Thyroid gland (tissue), 4 donors: Measurements from ENCODE around the gene DCAF5. TPM values are rescaled to one million over a fixed set of nuclear protein-coding genes. Genes with fewer than 3 reads are reported as not detected.
A peak's percentile ranks its signal among the peaks of the same experiment; 100 is the strongest.

Experiments used
- DNase-seq, 2 donors: peaks; one replicate each; pipeline ENCODE4 v3.0.0-alpha.2; 2019
- H3K27ac ChIP-seq, 3 donors: fragments of 200-600 bp; sonication (generic); 1 replicate in 2 of 3; 2 replicates in 1 of 3; pipeline ENCODE4 v1.5.1; 2016 to 2019; ENCODE audit warnings: mild to moderate bottlenecking in 1 of 3, moderate library complexity in 1 of 3
- H3K27me3 ChIP-seq: fragments of 200-600 bp; sonication (generic); one replicate; pipeline ENCODE4 v1.5.1; 2019
- H3K36me3 ChIP-seq, 2 donors: fragments of 200-600 bp; sonication (generic); one replicate each; pipeline ENCODE4 v1.5.1; 2016 to 2019
- H3K4me1 ChIP-seq, 2 donors: fragments of 200-600 bp; sonication (generic); one replicate each; pipeline ENCODE4 v1.5.1; 2017 to 2019
- H3K4me3 ChIP-seq, 3 donors: fragments of 200-600 bp; sonication (generic); replicated peaks in 1 of 3; 1 replicate in 2 of 3; 2 replicates in 1 of 3; pipeline ENCODE4 v1.5.1; 2016; ENCODE audit warnings: mild to moderate bottlenecking in 1 of 3
- H3K9me3 ChIP-seq: fragments of 200-600 bp; sonication (generic); one replicate; pipeline ENCODE4 v1.5.1; 2017
- POLR2A ChIP-seq, 2 donors: fragments of 450-650 bp; IDR thresholded peaks; one replicate each; pipeline ENCODE4 v1.6.1; 2017; ENCODE audit warnings: antibody characterized with exemption in 2 of 2, mild to moderate bottlenecking in 2 of 2, moderate library complexity in 1 of 2
- WGBS, 2 donors: methylation state at CpG; one replicate each; pipeline ENCODE4 v1.1.5; 2017; 5-methylcytosine and 5-hydroxymethylcytosine counted together
- intact Hi-C: fragments of 100-400 bp; cut with DNase I; formaldehyde crosslinking; loops from one replicate; pipeline ENCODE4 v1.15.1; 2023
- total RNA-seq, 4 donors: library from RNA; depleted of rRNA; stranded (reverse); fragments of >200 nt; gene quantifications; one replicate each; pipeline ENCODE4 v1.2.3, GENCODE V29; 2016
- TF ChIP-seq, protein P1 (sequence below), 6 experiments: fragments of 200-600 bp in 3 of 6; fragments of 450-650 bp in 3 of 6; sonication (generic) in 3 of 6; IDR thresholded peaks; one replicate each; pipeline ENCODE4 v1.5.1; 2016 to 2019; ENCODE audit warnings: antibody characterized with exemption in 6 of 6, mild to moderate bottlenecking in 2 of 6, inconsistent platforms in 1 of 6, moderate library complexity in 1 of 6

Gene DCAF5
- total RNA-seq, 4 donors from 2014 or later = 36.0 to 53.6 (median 38.9) TPM

DNA sequence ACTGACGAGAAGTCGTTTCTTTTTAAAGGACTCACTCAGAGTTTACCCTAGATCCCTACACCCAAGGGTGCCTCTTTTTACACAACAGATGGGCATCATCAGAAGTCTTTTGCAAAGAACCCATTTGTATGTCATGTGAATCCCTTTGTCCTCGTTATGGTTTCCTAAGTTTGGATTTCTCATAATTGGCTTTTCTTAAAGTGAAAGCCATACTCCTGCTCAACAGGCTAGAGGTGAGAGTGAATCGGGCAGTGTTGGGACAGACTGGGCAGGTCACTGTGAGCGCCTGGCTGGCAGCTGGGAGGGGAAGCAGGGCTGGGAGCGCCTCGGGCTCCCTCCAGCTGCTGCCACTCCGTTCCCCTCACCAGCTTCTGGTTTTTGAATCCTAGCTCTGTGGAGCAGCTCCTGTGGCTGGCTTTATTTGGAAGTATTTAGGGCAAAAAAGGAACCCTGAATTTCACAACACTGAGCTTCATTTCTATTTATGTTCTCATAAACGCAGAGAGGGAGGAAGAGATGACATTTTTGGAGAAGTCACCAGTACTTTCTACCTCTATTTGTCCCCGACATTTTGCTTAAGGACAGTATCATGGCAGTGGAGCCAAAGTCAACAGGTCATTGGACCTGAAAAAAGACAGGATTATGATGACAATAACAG lies 110.0 kb downstream of the DCAF5 start:
- WGBS, 2 donors = 51 to 57% methylated on average over 10 of the region's 10 CpGs
- DNase-seq = peak; percentile 31 to 54

DNA sequence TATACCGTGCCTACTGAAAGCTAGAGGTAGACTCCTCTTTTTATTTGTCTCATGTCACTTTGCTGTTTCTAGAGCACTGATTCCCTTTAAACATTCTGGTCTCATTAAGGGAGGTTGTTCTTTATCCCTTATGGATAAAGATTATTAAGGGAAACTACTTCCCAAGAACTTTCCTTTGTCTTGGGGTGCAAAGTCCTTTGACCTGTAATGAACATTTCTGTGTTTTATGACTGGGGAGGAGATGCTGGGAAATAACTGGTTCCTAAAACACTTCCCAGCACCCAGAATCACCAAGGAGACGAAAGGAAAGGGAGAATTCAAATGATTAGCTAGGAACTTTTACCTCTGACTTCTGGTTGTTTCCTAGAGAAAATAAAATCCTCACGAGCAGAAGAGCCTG lies 110.6 kb downstream of the DCAF5 start:
- no peaks in the 10 kb centered on the region for H3K9me3 ChIP-seq
- no peaks in the 10 kb centered on the region for H3K27me3 ChIP-seq
- intact Hi-C loops = no loop called here
- DNase-seq = no peak
- TF ChIP-seq, protein P1, sequence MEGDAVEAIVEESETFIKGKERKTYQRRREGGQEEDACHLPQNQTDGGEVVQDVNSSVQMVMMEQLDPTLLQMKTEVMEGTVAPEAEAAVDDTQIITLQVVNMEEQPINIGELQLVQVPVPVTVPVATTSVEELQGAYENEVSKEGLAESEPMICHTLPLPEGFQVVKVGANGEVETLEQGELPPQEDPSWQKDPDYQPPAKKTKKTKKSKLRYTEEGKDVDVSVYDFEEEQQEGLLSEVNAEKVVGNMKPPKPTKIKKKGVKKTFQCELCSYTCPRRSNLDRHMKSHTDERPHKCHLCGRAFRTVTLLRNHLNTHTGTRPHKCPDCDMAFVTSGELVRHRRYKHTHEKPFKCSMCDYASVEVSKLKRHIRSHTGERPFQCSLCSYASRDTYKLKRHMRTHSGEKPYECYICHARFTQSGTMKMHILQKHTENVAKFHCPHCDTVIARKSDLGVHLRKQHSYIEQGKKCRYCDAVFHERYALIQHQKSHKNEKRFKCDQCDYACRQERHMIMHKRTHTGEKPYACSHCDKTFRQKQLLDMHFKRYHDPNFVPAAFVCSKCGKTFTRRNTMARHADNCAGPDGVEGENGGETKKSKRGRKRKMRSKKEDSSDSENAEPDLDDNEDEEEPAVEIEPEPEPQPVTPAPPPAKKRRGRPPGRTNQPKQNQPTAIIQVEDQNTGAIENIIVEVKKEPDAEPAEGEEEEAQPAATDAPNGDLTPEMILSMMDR (IDR thresholded peaks at IDR 0.05) = no peak
- TF ChIP-seq POLR2A (IDR thresholded peaks at IDR 0.05) = no peak
- H3K4me3 ChIP-seq = no peak overlapping the region
- 77 to 81% methylated on average over 3 of the region's 3 CpGs for WGBS, 2 donors
- H3K36me3 ChIP-seq = no peaks in the 10 kb centered on the region
- peaks cover 41 to 61% of the 10 kb centered on the region in 2 donors for H3K4me1 ChIP-seq
- H3K27ac ChIP-seq = no peak overlapping the region

More for the DNA sequence above, 110.0 kb downstream of the DCAF5 start:
- no peaks in the 10 kb centered on the region for H3K36me3 ChIP-seq
- peak overlapping the region in 2 of 3 donors; percentile 50 to 75 for H3K27ac ChIP-seq
- H3K4me1 ChIP-seq = peaks cover 41 to 61% of the 10 kb centered on the region in 2 donors
- H3K9me3 ChIP-seq = no peaks in the 10 kb centered on the region
- H3K27me3 ChIP-seq = no peaks in the 10 kb centered on the region
- no peak overlapping the region for H3K4me3 ChIP-seq
- TF ChIP-seq POLR2A (IDR thresholded peaks at IDR 0.05) = no peak
- TF ChIP-seq, protein P1 (IDR thresholded peaks at IDR 0.05) = no peak
- intact Hi-C loops = no loop called here

DNA sequence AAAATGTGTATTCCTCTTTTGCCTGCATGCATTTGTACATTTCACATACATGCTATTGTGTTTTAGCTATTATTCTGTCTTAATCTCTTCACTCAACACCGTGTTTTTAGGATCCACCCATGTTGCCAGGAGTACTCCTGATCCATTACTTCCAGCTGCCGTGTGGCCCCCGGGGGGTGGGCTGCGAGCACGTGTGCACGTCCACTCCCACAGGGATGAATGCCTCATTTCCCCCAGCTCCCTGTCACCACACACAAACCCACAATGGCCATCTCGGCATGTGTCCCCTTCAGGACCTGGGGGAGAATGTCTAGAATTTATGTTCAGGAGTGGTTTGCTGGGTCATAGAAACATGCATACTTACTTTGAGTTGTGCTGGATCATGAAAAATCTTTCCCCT lies 111.1 kb downstream of the DCAF5 start:
- intact Hi-C loops = no loop called here
- H3K27me3 ChIP-seq = no peaks in the 10 kb centered on the region
- H3K9me3 ChIP-seq = no peaks in the 10 kb centered on the region
- WGBS, 2 donors = 74 to 77% methylated on average over 7 of the region's 7 CpGs
- H3K4me3 ChIP-seq = no peak overlapping the region
- peaks cover 38 to 56% of the 10 kb centered on the region in 2 donors for H3K4me1 ChIP-seq
- no peak overlapping the region for H3K27ac ChIP-seq
- DNase-seq = no peak
- no peak for TF ChIP-seq POLR2A (IDR thresholded peaks at IDR 0.05)
- TF ChIP-seq, protein P1 (IDR thresholded peaks at IDR 0.05) = no peak
- H3K36me3 ChIP-seq = no peaks in the 10 kb centered on the region

DNA sequence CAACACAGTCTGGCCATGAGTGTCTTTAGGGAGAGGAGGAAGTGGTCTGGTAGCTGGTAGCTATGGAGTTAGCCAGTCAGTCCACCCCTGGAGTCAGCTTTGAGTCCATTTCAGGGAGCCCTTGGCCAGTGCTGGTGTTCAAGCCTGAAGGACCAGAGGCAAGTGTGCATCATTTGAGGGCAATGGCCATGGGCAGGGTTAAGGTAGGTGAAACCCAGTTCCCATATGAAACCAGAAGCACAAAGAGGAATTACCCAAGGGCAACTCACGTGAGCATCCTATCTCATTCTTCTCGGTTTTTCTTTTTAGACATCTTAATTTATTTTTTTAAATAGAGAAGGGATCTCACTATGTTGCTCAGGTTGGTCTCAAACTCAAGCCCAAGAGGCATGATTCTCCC lies 112.6 kb downstream of the DCAF5 start:
- no peak for DNase-seq
- Histone ChIP-seq H3K4me1 (peaks cover 23 to 42% of the 10 kb centered on the region in 2 donors), H3K27me3 (no peaks in the 10 kb centered on the region), H3K9me3 (no peaks in the 10 kb centered on the region), H3K36me3 (no peaks in the 10 kb centered on the region), H3K27ac (no peak overlapping the region), H3K4me3 (no peak overlapping the region)
- TF ChIP-seq, protein P1 (IDR thresholded peaks at IDR 0.05) = no peak
- no peak for TF ChIP-seq POLR2A (IDR thresholded peaks at IDR 0.05)
- 89 to 93% methylated on average over 2 of the region's 2 CpGs for WGBS, 2 donors
- intact Hi-C loops = no loop called here

DNA sequence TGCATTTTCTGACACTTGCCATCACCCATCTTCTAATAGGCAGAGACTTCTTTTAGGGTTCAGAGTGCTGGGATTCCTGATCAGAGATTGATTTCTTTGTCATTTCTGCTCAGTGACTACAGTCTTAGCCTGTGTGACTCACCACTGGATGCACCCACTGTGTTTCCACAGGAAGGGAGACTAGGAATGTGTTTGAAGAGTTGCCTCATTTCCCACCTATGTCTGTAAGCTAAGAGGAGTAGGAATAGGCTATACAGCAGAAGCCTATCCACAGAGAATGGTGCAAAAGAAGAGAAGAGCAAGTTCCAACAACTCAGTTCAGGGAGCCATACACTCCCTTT lies 113.7 kb downstream of the DCAF5 start:
- Histone ChIP-seq H3K36me3 (no peaks in the 10 kb centered on the region), H3K9me3 (no peaks in the 10 kb centered on the region), H3K4me1 (peaks cover 16 to 31% of the 10 kb centered on the region in 2 donors), H3K4me3 (no peak overlapping the region), H3K27me3 (no peaks in the 10 kb centered on the region), H3K27ac (no peak overlapping the region)
- intact Hi-C loops = no loop called here
- no peak for DNase-seq
- TF ChIP-seq, protein P1 (IDR thresholded peaks at IDR 0.05) = no peak
- no peak for TF ChIP-seq POLR2A (IDR thresholded peaks at IDR 0.05)
